ENCODE measurements around the gene NACC2. TPM values are rescaled to one million over a fixed set of nuclear protein-coding genes. Genes with fewer than 3 reads are reported as not detected.

The NACC2 gene
- total and polyA plus RNA-seq, 2 experiments from 2014 or later = 3.8 to 20.8 TPM

- no peak for TF ChIP-seq ZNF462 (CRISPR knock-in tag; IDR thresholded peaks at IDR 0.05)
- TF ChIP-seq ZNF331 (CRISPR knock-in tag; IDR thresholded peaks at IDR 0.05; ENCODE audit: low read depth) = no peak
- TF ChIP-seq ETS1 (IDR thresholded peaks at IDR 0.05) = no peak
- TF ChIP-seq NANOG (IDR thresholded peaks at IDR 0.05; ENCODE audit: borderline replicate concordance) = no peak
- no peak for TF ChIP-seq REST (IDR thresholded peaks at IDR 0.05; ENCODE audit: unreplicated experiment)
Measured at GRCh38 chr9:136019681-136020060, 75.4 kb downstream of the NACC2 start (continued).
